Measurements from ENCODE around the gene PRPF8.

Gene PRPF8

DNA sequence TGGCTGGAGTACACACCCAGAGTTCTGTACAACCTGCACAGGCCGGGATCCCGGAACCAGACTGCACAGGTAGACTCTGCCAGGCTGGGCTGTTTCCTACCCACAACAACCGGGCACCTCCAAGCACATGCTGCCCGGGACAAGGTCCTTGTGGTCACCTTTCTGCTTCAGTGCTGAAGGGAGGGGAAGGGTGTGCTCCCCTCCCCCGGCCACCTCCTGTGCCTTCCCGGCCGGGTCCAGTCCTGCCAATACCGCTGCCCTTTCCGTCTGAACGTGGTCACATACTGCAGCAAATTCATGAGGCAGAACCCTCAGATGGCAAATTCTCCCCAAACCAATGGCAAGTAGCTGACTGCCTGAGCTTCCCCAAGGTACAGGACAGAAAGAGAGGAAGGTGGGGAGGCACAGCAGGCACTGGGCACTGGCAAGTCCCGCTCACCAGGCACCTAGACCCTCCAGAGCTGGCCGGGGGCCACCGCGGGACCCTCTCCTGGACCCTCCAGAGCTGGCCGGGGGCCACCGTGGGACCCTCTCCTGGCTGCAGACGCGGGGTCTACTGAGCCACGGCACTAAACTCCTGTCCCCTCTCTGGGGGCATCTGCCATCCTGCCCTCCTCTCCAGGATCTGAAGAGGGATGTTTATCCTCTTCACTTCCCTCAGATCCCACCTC, 78.9 kb downstream of the PRPF8 start:
- Histone ChIP-seq H3K4me3 (ENCODE audit: low read depth, low read length) (no peak overlapping the region), H3K36me3 (replicated peaks) (no peaks in the 10 kb centered on the region), H3K27me3 (replicated peaks) (no peaks in the 10 kb centered on the region), H3K27ac (no peak overlapping the region)
- TF ChIP-seq, protein P1, sequence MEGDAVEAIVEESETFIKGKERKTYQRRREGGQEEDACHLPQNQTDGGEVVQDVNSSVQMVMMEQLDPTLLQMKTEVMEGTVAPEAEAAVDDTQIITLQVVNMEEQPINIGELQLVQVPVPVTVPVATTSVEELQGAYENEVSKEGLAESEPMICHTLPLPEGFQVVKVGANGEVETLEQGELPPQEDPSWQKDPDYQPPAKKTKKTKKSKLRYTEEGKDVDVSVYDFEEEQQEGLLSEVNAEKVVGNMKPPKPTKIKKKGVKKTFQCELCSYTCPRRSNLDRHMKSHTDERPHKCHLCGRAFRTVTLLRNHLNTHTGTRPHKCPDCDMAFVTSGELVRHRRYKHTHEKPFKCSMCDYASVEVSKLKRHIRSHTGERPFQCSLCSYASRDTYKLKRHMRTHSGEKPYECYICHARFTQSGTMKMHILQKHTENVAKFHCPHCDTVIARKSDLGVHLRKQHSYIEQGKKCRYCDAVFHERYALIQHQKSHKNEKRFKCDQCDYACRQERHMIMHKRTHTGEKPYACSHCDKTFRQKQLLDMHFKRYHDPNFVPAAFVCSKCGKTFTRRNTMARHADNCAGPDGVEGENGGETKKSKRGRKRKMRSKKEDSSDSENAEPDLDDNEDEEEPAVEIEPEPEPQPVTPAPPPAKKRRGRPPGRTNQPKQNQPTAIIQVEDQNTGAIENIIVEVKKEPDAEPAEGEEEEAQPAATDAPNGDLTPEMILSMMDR (IDR thresholded peaks at IDR 0.05; ENCODE audit: low read depth, low read length, missing control alignments) = no peak
- no peak for DNase-seq
- in situ Hi-C loops (cut with HindIII; ENCODE audit: low pct_ligation_motif_present, low sequenced_read_pairs) = no loop called here

DNA sequence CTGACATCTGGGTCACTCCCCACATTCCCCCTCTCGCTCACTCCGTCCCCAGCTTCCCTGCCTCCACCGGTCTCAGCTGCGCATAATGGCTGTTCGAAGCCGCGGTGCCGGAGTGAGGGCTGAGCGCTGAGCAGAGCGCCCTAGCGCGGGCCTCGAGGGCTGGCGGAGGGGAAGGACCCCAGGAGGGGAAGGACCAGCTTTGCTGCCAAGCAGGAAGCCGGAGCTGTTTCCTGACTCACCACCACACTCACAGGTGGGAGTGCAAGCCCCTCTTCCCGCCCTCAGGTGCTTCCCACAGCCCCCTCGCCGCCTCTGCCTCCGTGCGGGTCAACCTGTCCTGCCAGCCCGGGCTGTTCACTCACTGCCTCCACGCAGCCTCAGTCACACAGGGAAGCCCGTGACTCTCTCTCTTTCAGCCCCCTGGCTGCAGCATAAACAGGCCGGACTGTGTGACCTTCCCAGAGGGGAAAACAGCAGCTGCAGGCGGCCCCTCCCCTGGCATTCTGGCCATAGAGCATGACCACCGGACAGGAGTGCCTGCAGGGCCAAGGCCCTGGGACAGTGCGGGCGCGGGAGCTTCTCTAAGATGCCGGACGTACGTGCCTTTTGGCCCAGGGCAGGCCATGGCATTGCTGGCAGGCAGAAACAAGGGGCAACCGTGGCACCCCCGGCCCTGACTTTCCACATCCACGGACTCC, 79.7 kb downstream of the PRPF8 start:
- no peak for DNase-seq
- Histone ChIP-seq H3K27ac (no peak overlapping the region), H3K36me3 (replicated peaks) (no peaks in the 10 kb centered on the region), H3K4me3 (ENCODE audit: low read depth, low read length) (no peak overlapping the region), H3K27me3 (replicated peaks) (no peaks in the 10 kb centered on the region)
- in situ Hi-C loops (cut with HindIII; ENCODE audit: low pct_ligation_motif_present, low sequenced_read_pairs) = no loop called here
- TF ChIP-seq, protein P1 (IDR thresholded peaks at IDR 0.05; ENCODE audit: low read depth, low read length, missing control alignments) = no peak

DNA sequence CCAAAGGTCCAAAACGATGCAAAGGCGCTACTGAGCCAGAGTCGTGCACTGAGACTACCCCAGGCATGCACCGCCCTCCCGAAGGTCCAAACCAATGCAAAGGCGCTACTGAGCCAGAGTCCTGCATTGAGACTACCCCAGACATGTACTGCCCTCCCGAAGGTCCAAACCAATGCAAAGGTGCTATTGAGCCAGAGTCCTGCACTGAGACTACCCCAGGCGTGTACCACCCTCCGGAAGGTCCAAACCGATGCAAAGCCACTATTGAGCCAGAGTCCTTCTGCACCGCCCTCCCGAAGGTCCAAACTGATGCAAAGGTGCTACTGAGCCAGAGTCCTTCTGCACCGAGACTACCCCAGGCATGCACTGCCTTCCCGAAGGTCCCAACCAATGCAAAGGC, 83.1 kb downstream of the PRPF8 start:
- H3K27me3 ChIP-seq (replicated peaks) = no peaks in the 10 kb centered on the region
- DNase-seq = no peak
- in situ Hi-C loops (cut with HindIII; ENCODE audit: low pct_ligation_motif_present, low sequenced_read_pairs) = no loop called here
- no peak overlapping the region for H3K4me3 ChIP-seq (ENCODE audit: low read depth, low read length)
- H3K36me3 ChIP-seq (replicated peaks) = no peaks in the 10 kb centered on the region
- TF ChIP-seq, protein P1 (IDR thresholded peaks at IDR 0.05; ENCODE audit: low read depth, low read length, missing control alignments) = no peak
- H3K27ac ChIP-seq = no peak overlapping the region
